ENCODE measurements around the gene ZHX3. TPM values are rescaled to one million over a fixed set of nuclear protein-coding genes. Genes with fewer than 3 reads are reported as not detected.
"Not testable (repeated sequence)": the region's sequence is repeated elsewhere in the genome, so short reads cannot be mapped to it uniquely, and the experiment has no call there.

The ZHX3 gene
- total RNA-seq, 1 donor from 2014 or later, result 9.1 TPM

GRCh38 chr20:41245086-41245707, 72.3 kb downstream of the ZHX3 start:
- Mint-ChIP-seq H3K36me3 (ENCODE audit: insufficient read depth) (no peaks in the 10 kb centered on the region), H3K4me1 (ENCODE audit: low read depth) (peaks cover 4% of the 10 kb centered on the region), H3K9me3 (ENCODE audit: low read depth) (no peaks in the 10 kb centered on the region), H3K27ac (no peak overlapping the region), H3K4me3 (ENCODE audit: low read depth) (no peak overlapping the region), H3K27me3 (no peaks in the 10 kb centered on the region)
- no peak for TF ChIP-seq CTCF (IDR thresholded peaks at IDR 0.05; ENCODE audit: unreplicated experiment)
- no peak for DNase-seq (ENCODE audit: low spot score, unreplicated experiment)

- no peaks in the 10 kb centered on the region for H3K27me3 Mint-ChIP-seq
- no peaks in the 10 kb centered on the region for H3K9me3 Mint-ChIP-seq (ENCODE audit: low read depth)
- no peak for DNase-seq (ENCODE audit: low spot score, unreplicated experiment)
- TF ChIP-seq CTCF (IDR thresholded peaks at IDR 0.05; ENCODE audit: unreplicated experiment), result no peak
- H3K4me3 Mint-ChIP-seq (ENCODE audit: low read depth), result no peak overlapping the region
- peaks cover 1% of the 10 kb centered on the region for H3K4me1 Mint-ChIP-seq (ENCODE audit: low read depth)
- H3K36me3 Mint-ChIP-seq (ENCODE audit: insufficient read depth), result no peaks in the 10 kb centered on the region
- no peak overlapping the region for H3K27ac Mint-ChIP-seq
Observed at GRCh38 chr20:41242807-41243206, 74.7 kb downstream of the ZHX3 start.

GRCh38 chr20:41242352-41242751, 75.2 kb downstream of the ZHX3 start:
- no peak for DNase-seq (ENCODE audit: low spot score, unreplicated experiment)
- Mint-ChIP-seq H3K36me3 (ENCODE audit: insufficient read depth) (no peaks in the 10 kb centered on the region), H3K27ac (no peak overlapping the region), H3K9me3 (ENCODE audit: low read depth) (no peaks in the 10 kb centered on the region), H3K4me1 (ENCODE audit: low read depth) (peaks cover 1% of the 10 kb centered on the region), H3K4me3 (ENCODE audit: low read depth) (no peak overlapping the region), H3K27me3 (no peaks in the 10 kb centered on the region)
- no peak for TF ChIP-seq CTCF (IDR thresholded peaks at IDR 0.05; ENCODE audit: unreplicated experiment)

- H3K36me3 Mint-ChIP-seq (ENCODE audit: insufficient read depth); H3K4me3 Mint-ChIP-seq (ENCODE audit: low read depth); H3K27me3 Mint-ChIP-seq; DNase-seq (ENCODE audit: low spot score, unreplicated experiment); H3K9me3 Mint-ChIP-seq (ENCODE audit: low read depth); H3K4me1 Mint-ChIP-seq (ENCODE audit: low read depth); H3K27ac Mint-ChIP-seq: not testable (repeated sequence)
Observed at GRCh38 chr20:41237233-41237632, 80.3 kb downstream of the ZHX3 start.

GRCh38 chr20:41236818-41237217, 80.7 kb downstream of the ZHX3 start:
- not testable (repeated sequence) for DNase-seq (ENCODE audit: low spot score, unreplicated experiment); H3K27ac Mint-ChIP-seq; H3K4me1 Mint-ChIP-seq (ENCODE audit: low read depth); H3K9me3 Mint-ChIP-seq (ENCODE audit: low read depth); H3K36me3 Mint-ChIP-seq (ENCODE audit: insufficient read depth); H3K4me3 Mint-ChIP-seq (ENCODE audit: low read depth); H3K27me3 Mint-ChIP-seq

GRCh38 chr20:41234546-41234945, 83.0 kb downstream of the ZHX3 start:
- no peaks in the 10 kb centered on the region for H3K36me3 Mint-ChIP-seq (ENCODE audit: insufficient read depth)
- H3K4me3 Mint-ChIP-seq (ENCODE audit: low read depth), result no peak overlapping the region
- DNase-seq (ENCODE audit: low spot score, unreplicated experiment), result no peak
- H3K27me3 Mint-ChIP-seq, result no peaks in the 10 kb centered on the region
- H3K9me3 Mint-ChIP-seq (ENCODE audit: low read depth), result no peaks in the 10 kb centered on the region
- TF ChIP-seq CTCF (IDR thresholded peaks at IDR 0.05; ENCODE audit: unreplicated experiment), result no peak
- H3K27ac Mint-ChIP-seq, result no peak overlapping the region
- H3K4me1 Mint-ChIP-seq (ENCODE audit: low read depth), result no peaks in the 10 kb centered on the region

Data from progenitor cell of endocrine pancreas (in vitro differentiated cells).